ENCODE measurements around the gene NPTN.

DNA sequence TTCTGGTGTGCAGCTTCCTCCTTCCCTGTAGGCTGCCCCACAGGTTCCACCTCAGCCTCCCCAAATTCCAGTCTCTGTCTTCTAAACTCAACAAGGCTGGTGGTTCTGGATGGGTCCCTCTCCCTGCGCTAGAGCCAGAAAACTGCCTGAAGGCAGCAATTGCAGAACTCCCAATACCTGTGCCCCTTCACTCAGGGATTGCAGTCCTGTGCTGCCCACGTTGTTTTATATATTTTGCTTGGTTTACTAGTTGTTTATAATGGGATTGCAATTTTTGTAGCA, 14.8 kb upstream of the NPTN start:
- TF ChIP-seq, protein P1, sequence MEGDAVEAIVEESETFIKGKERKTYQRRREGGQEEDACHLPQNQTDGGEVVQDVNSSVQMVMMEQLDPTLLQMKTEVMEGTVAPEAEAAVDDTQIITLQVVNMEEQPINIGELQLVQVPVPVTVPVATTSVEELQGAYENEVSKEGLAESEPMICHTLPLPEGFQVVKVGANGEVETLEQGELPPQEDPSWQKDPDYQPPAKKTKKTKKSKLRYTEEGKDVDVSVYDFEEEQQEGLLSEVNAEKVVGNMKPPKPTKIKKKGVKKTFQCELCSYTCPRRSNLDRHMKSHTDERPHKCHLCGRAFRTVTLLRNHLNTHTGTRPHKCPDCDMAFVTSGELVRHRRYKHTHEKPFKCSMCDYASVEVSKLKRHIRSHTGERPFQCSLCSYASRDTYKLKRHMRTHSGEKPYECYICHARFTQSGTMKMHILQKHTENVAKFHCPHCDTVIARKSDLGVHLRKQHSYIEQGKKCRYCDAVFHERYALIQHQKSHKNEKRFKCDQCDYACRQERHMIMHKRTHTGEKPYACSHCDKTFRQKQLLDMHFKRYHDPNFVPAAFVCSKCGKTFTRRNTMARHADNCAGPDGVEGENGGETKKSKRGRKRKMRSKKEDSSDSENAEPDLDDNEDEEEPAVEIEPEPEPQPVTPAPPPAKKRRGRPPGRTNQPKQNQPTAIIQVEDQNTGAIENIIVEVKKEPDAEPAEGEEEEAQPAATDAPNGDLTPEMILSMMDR (IDR thresholded peaks at IDR 0.05; ENCODE audit: low read length), result no peak
- no peak for TF ChIP-seq EZH2 (IDR thresholded peaks at IDR 0.05; ENCODE audit: borderline replicate concordance, low read length)

Data from OCI-LY1 (cell line).